PC-3 (cell line): ENCODE results near the gene MYH9. TPM values are rescaled to one million over a fixed set of nuclear protein-coding genes. Genes with fewer than 3 reads are reported as not detected.
"Not testable (repeated sequence)": the region's sequence is repeated elsewhere in the genome, so short reads cannot be mapped to it uniquely, and the experiment has no call there.

ENCODE experiments used
- ATAC-seq: fragments of 200-7000 bp; cut with Tn5 transposase; 2 replicates; pipeline ENCODE4 v1.9.1; 2020; ENCODE audit warnings: mild to moderate bottlenecking, moderate library complexity
- BruUV-seq: library from RNA; stranded (reverse); fragments of 400-500 nt; replicated peaks from 2 replicates; lab custom pipeline; 2021; lab: Mats Ljungman, UMichigan
- CTCF ChIA-PET: fragments of 300-600 bp; sonication (Branson Sonifier 250); formaldehyde crosslinking; loops from one replicate; lab custom pipeline; 2022; ENCODE audit warnings: antibody characterized with exemption; lab: Charles Lee
- POLR2A ChIA-PET: fragments of 300-600 bp; sonication (Branson Sonifier 250); formaldehyde crosslinking; loops from one replicate; lab custom pipeline; 2022; ENCODE audit warnings: antibody characterized with exemption; ENCODE audit not compliant: unreplicated experiment; lab: Charles Lee
- DNase-seq: peaks from one replicate; pipeline ENCODE4 v3.0.0-alpha.2; 2015
- H2AFZ ChIP-seq: fragments of 300-600 bp; sonication (generic); 2 replicates; pipeline ENCODE4 v1.6.0; 2016; ENCODE audit warnings: antibody characterized with exemption, low read length
- H3F3A ChIP-seq: fragments of 300-600 bp; sonication (generic); one replicate; pipeline ENCODE4 v1.6.0; 2017; ENCODE audit warnings: antibody characterized with exemption, low read length, control low read depth, mild to moderate bottlenecking; ENCODE audit not compliant: unreplicated experiment
- H3K27ac ChIP-seq: fragments of 300-600 bp; sonication (generic); 2 replicates; pipeline ENCODE4 v1.5.1; 2016; ENCODE audit warnings: mild to moderate bottlenecking, low read length
- H3K27me3 ChIP-seq: fragments of 300-600 bp; sonication (generic); 2 replicates; pipeline ENCODE4 v1.6.1; 2016; ENCODE audit warnings: low read length, mixed read lengths
- H3K36me3 ChIP-seq: fragments of 300-600 bp; sonication (generic); 2 replicates; pipeline ENCODE4 v1.6.1; 2016; ENCODE audit warnings: low read depth, mixed run types, low read length, mixed read lengths
- H3K4me1 ChIP-seq: fragments of 300-600 bp; sonication (generic); 2 replicates; pipeline ENCODE4 v1.5.1; 2016; ENCODE audit warnings: low read length; ENCODE audit not compliant: insufficient read depth
- H3K4me2 ChIP-seq: fragments of 300-600 bp; sonication (generic); 2 replicates; pipeline ENCODE4 v1.6.0; 2016; ENCODE audit warnings: low read length
- H3K4me3 ChIP-seq: fragments of 300-600 bp; sonication (generic); 2 replicates; pipeline ENCODE4 v1.5.1; 2016; ENCODE audit warnings: mild to moderate bottlenecking, low read length, mixed read lengths
- H3K79me2 ChIP-seq: fragments of 300-600 bp; sonication (generic); 2 replicates; pipeline ENCODE4 v1.6.1; 2017; ENCODE audit warnings: low read length, mixed read lengths
- H3K9ac ChIP-seq: fragments of 300-600 bp; sonication (generic); 2 replicates; pipeline ENCODE4 v1.6.0; 2016; ENCODE audit warnings: mild to moderate bottlenecking, low read length
- H3K9me2 ChIP-seq: fragments of 300-600 bp; sonication (generic); replicated peaks from 2 replicates; pipeline ENCODE4 v1.6.1; 2016; ENCODE audit warnings: mixed run types, low read length, mixed read lengths
- H3K9me3 ChIP-seq: fragments of 300-600 bp; sonication (generic); 2 replicates; pipeline ENCODE4 v1.6.1; 2016; ENCODE audit warnings: low read length, mixed read lengths
- H4K20me1 ChIP-seq: fragments of 300-600 bp; sonication (generic); 2 replicates; pipeline ENCODE4 v1.6.1; 2016; ENCODE audit warnings: low read length, mixed read lengths
- CTCF ChIP-seq: fragments of 300-600 bp; sonication (generic); conservative IDR thresholded peaks from 2 replicates; pipeline ENCODE4 v1.5.1; 2017; ENCODE audit warnings: antibody characterized with exemption, low read depth, mild to moderate bottlenecking, low read length
- EZH2 ChIP-seq: fragments of 300-600 bp; sonication (generic); IDR thresholded peaks from one replicate; pipeline ENCODE4 v1.6.1; 2017; ENCODE audit warnings: antibody characterized with exemption, mild to moderate bottlenecking, low read length; ENCODE audit not compliant: unreplicated experiment
- EZH2phosphoT487 ChIP-seq: fragments of 300-600 bp; sonication (generic); IDR thresholded peaks from 2 replicates; pipeline ENCODE4 v1.6.1; 2018; ENCODE audit warnings: mild to moderate bottlenecking, antibody characterized with exemption, low read length, borderline replicate concordance
- intact Hi-C: fragments of 100-400 bp; cut with micrococcal nuclease; formaldehyde crosslinking; loops from 2 replicates; pipeline ENCODE4 v1.9.0; 2023
- total RNA-seq: library from RNA; depleted of rRNA; stranded (reverse); fragments of >200 nt; gene quantifications from 2 replicates; pipeline ENCODE4 v1.2.3, GENCODE V29; 2014

The MYH9 gene
- total RNA-seq, 1 experiment from 2014 or later, result 357 TPM

- ChIA-PET CTCF (no interaction called here), POLR2A (no interaction called here)
- intact Hi-C loops, result no loop called here
- Histone ChIP-seq H3K27me3 (no peaks in the 10 kb centered on the region), H3K4me3 (no peak overlapping the region), H3K4me1 (no peaks in the 10 kb centered on the region), H2AFZ (no peak overlapping the region), H3F3A (no peaks in the 10 kb centered on the region), H3K4me2 (no peak overlapping the region), H3K9me2 (no peaks in the 10 kb centered on the region), H3K79me2 (no peaks in the 10 kb centered on the region), H3K27ac (no peak overlapping the region), H3K9ac (no peak overlapping the region), H4K20me1 (no peaks in the 10 kb centered on the region), H3K36me3 (no peaks in the 10 kb centered on the region), H3K9me3 (no peaks in the 10 kb centered on the region)
- TF ChIP-seq CTCF (no peak), EZH2 (no peak), EZH2phosphoT487 (no peak)
- DNase-seq (no peak), ATAC-seq (no peak)
- BruUV-seq, result no TSS peak
Measured at GRCh38 chr22:36267058-36267457, 120.7 kb downstream of the MYH9 start.

GRCh38 chr22:36263886-36264664 is 123.7 kb downstream of the MYH9 start:
- DNase-seq, H2AFZ ChIP-seq, POLR2A ChIA-PET, ATAC-seq, H3K9ac ChIP-seq, H3K27me3 ChIP-seq, H4K20me1 ChIP-seq, BruUV-seq, H3K9me2 ChIP-seq, H3K27ac ChIP-seq, H3K79me2 ChIP-seq, H3K9me3 ChIP-seq, H3K4me1 ChIP-seq, H3K4me3 ChIP-seq, H3K4me2 ChIP-seq, intact Hi-C loops, H3F3A ChIP-seq, H3K36me3 ChIP-seq: not testable (repeated sequence)
- CTCF ChIA-PET, result interaction anchor here (0.6 kb wide), 1 partner anchor 14 kb away, joined by 3 read pairs; no protein-coding TSS in a partner anchor

GRCh38 chr22:36263216-36263673 is 124.5 kb downstream of the MYH9 start:
- H3K36me3 ChIP-seq, DNase-seq, H4K20me1 ChIP-seq, H3K9me3 ChIP-seq, H3K4me1 ChIP-seq, H3K4me3 ChIP-seq, H3F3A ChIP-seq, BruUV-seq, H3K79me2 ChIP-seq, H3K27ac ChIP-seq, H3K9ac ChIP-seq, H3K27me3 ChIP-seq, H3K9me2 ChIP-seq, H2AFZ ChIP-seq, intact Hi-C loops, H3K4me2 ChIP-seq, POLR2A ChIA-PET, CTCF ChIA-PET, ATAC-seq: not testable (repeated sequence)

GRCh38 chr22:36262307-36262706 is 125.5 kb downstream of the MYH9 start:
- H4K20me1 ChIP-seq, H3K9me2 ChIP-seq, H3K27me3 ChIP-seq, H3K9me3 ChIP-seq, H3K27ac ChIP-seq, H3K4me1 ChIP-seq, BruUV-seq, H3K4me2 ChIP-seq, H3F3A ChIP-seq, H3K9ac ChIP-seq, DNase-seq, CTCF ChIA-PET, intact Hi-C loops, POLR2A ChIA-PET, ATAC-seq, H2AFZ ChIP-seq, H3K36me3 ChIP-seq, H3K4me3 ChIP-seq, H3K79me2 ChIP-seq: not testable (repeated sequence)

GRCh38 chr22:36261675-36262074 is 126.1 kb downstream of the MYH9 start:
- H3K9me2 ChIP-seq, POLR2A ChIA-PET: not testable (repeated sequence)

More at GRCh38 chr22:36261675-36262074, 126.1 kb downstream of the MYH9 start:
- H3F3A ChIP-seq, CTCF ChIA-PET, H4K20me1 ChIP-seq, DNase-seq, intact Hi-C loops, H3K4me1 ChIP-seq, H3K27me3 ChIP-seq, H3K4me3 ChIP-seq, BruUV-seq, H2AFZ ChIP-seq, ATAC-seq, H3K9ac ChIP-seq, H3K4me2 ChIP-seq, H3K79me2 ChIP-seq, H3K9me3 ChIP-seq, H3K27ac ChIP-seq, H3K36me3 ChIP-seq: not testable (repeated sequence)
